CD14-positive monocyte (primary cell): Measurements from ENCODE around the gene NDUFS6. TPM values are rescaled to one million over a fixed set of nuclear protein-coding genes. Genes with fewer than 3 reads are reported as not detected.

ENCODE experiments used
- DNase-seq, 3 donors: peaks; one replicate each; pipeline ENCODE4 v3.0.0-alpha.2; 2011 to 2022
- H2AFZ ChIP-seq: 2 replicates; pipeline ENCODE4 v1.6.0; 2012; ENCODE audit warnings: mild to moderate bottlenecking, low read depth, low read length, inconsistent platforms; ENCODE audit not compliant: insufficient read depth, poor library complexity, severe bottlenecking
- H3K27ac ChIP-seq, 2 donors: 1 replicate in 1 of 2; 2 replicates in 1 of 2; pipeline ENCODE4 v1.5.1; 2012 to 2013; ENCODE audit warnings: low read length in 2 of 2, control low read depth in 1 of 2, inconsistent platforms in 1 of 2, low read depth in 1 of 2, mild to moderate bottlenecking in 1 of 2
- H3K27me3 ChIP-seq, 2 donors: one replicate each; pipeline versions ENCODE4 v1.6.0 to v1.6.1; 2011 to 2013; ENCODE audit warnings: low read length in 2 of 2; ENCODE audit not compliant: control insufficient read depth in 2 of 2, insufficient read depth in 2 of 2
- H3K36me3 ChIP-seq, 2 donors: replicated peaks in 1 of 2; 1 replicate in 1 of 2; 2 replicates in 1 of 2; pipeline versions ENCODE4 v1.5.1 to v1.6.1; 2012 to 2013; ENCODE audit warnings: low read length in 2 of 2, control low read depth in 1 of 2, inconsistent platforms in 1 of 2, mild to moderate bottlenecking in 1 of 2; ENCODE audit not compliant: insufficient read depth in 2 of 2, control insufficient read depth in 1 of 2
- H3K4me1 ChIP-seq, 2 donors: 1 replicate in 1 of 2; 2 replicates in 1 of 2; pipeline versions ENCODE4 v1.5.1 to v1.6.1; 2012 to 2013; ENCODE audit warnings: low read length in 2 of 2, control low read depth in 1 of 2, inconsistent platforms in 1 of 2, mild to moderate bottlenecking in 1 of 2, moderate library complexity in 1 of 2; ENCODE audit not compliant: insufficient read depth in 2 of 2, control insufficient read depth in 1 of 2
- H3K4me2 ChIP-seq: replicated peaks from 2 replicates; pipeline ENCODE3; 2012; ENCODE audit warnings: low read length, moderate library complexity, mild to moderate bottlenecking; ENCODE audit not compliant: poor library complexity, severe bottlenecking; ENCODE audit errors: extremely low read depth
- H3K4me3 ChIP-seq, 3 experiments: fragments of 200-600 bp in 1 of 3; sonication (generic) in 1 of 3; replicated peaks in 1 of 3; 1 replicate in 2 of 3; 2 replicates in 1 of 3; pipeline ENCODE4 v1.5.1; 2011 to 2013; ENCODE audit warnings: low read length in 3 of 3, mild to moderate bottlenecking in 3 of 3, control low read depth in 2 of 3, low read depth in 2 of 3, inconsistent platforms in 1 of 3, moderate library complexity in 1 of 3
- H3K79me2 ChIP-seq: 2 replicates; pipeline ENCODE4 v1.6.0; 2012; ENCODE audit warnings: mild to moderate bottlenecking, control low read depth, inconsistent platforms, low read length, moderate library complexity; ENCODE audit not compliant: insufficient read depth
- H3K9ac ChIP-seq: 2 replicates; pipeline ENCODE4 v1.6.0; 2017; ENCODE audit warnings: low read length, mild to moderate bottlenecking; ENCODE audit not compliant: insufficient read depth, poor library complexity, severe bottlenecking
- H3K9me3 ChIP-seq, 2 donors: replicated peaks in 1 of 2; 1 replicate in 1 of 2; 2 replicates in 1 of 2; pipeline versions ENCODE4 v1.5.1 to v1.6.1; 2012 to 2013; ENCODE audit warnings: low read length in 2 of 2, control low read depth in 1 of 2; ENCODE audit not compliant: control insufficient read depth in 1 of 2, insufficient read depth in 1 of 2
- H4K20me1 ChIP-seq: 2 replicates; pipeline ENCODE4 v1.6.0; 2012; ENCODE audit warnings: mild to moderate bottlenecking, low read length, control low read depth, moderate library complexity; ENCODE audit not compliant: insufficient read depth
- H3K27ac Mint-ChIP-seq, 7 donors: one replicate each; pipeline ENCODE4 v1.8.0; 2020; ENCODE audit warnings: mild to moderate bottlenecking in 7 of 7, mixed read lengths in 7 of 7, moderate library complexity in 6 of 7, inconsistent platforms in 2 of 7
- H3K27me3 Mint-ChIP-seq, 3 donors: one replicate each; pipeline ENCODE4 v1.8.0; 2021 to 2022; ENCODE audit warnings: low read depth in 3 of 3, mild to moderate bottlenecking in 3 of 3, mixed read lengths in 3 of 3, moderate library complexity in 3 of 3, inconsistent platforms in 1 of 3
- H3K36me3 Mint-ChIP-seq, 2 donors: one replicate each; pipeline ENCODE4 v1.8.0; 2020; ENCODE audit warnings: mixed read lengths in 2 of 2, inconsistent platforms in 1 of 2, mild to moderate bottlenecking in 1 of 2
- H3K4me1 Mint-ChIP-seq: one replicate; pipeline ENCODE4 v1.8.0; 2020; ENCODE audit warnings: mild to moderate bottlenecking, mixed read lengths
- H3K4me3 Mint-ChIP-seq, 2 donors: one replicate each; pipeline ENCODE4 v1.8.0; 2020; ENCODE audit warnings: mild to moderate bottlenecking in 2 of 2, mixed read lengths in 2 of 2, moderate library complexity in 1 of 2
- H3K9me3 Mint-ChIP-seq, 7 donors: one replicate each; pipeline ENCODE4 v1.8.0; 2020 to 2022; ENCODE audit warnings: mixed read lengths in 7 of 7, mild to moderate bottlenecking in 6 of 7, moderate library complexity in 6 of 7, inconsistent platforms in 2 of 7
- WGBS: methylation state at CpG from one replicate; pipeline ENCODE4 v1.1.5; 2013; ENCODE audit warnings: missing lambda C conversion rate; ENCODE audit not compliant: insufficient coverage; 5-methylcytosine and 5-hydroxymethylcytosine counted together
- intact Hi-C, 2 donors: fragments of 100-400 bp; cut with micrococcal nuclease; formaldehyde crosslinking; loops; one replicate each; pipeline versions ENCODE4 v1.15.0 to v1.15.1; 2023
- polyA plus RNA-seq, 3 donors: library from polyadenylated mRNA; depleted of rRNA in 1 of 3; unstranded in 2 of 3; stranded (reverse) in 1 of 3; fragments of 300-500 nt in 2 of 3; fragments of >200 nt in 1 of 3; fragmentation: Illumina TruSeq in 2 of 3; gene quantifications; 1 replicate in 2 of 3; 2 replicates in 1 of 3; pipeline ENCODE4 v1.2.3, GENCODE V29; 2012 to 2021
- TF ChIP-seq, protein P1 (sequence below): fragments of 200-600 bp; IDR thresholded peaks from one replicate; pipeline ENCODE4 v1.8.0; 2022; ENCODE audit warnings: antibody characterized with exemption, mild to moderate bottlenecking

The NDUFS6 gene
- polyA plus RNA-seq, 3 donors, result 20.5 to 62.3 (median 62.2) TPM

GRCh38 chr5:1859099-1859498 lies 57.9 kb downstream of the NDUFS6 start:
- intact Hi-C loops, result no loop called here
- peaks cover 2 to 8% (median 3%) of the 10 kb centered on the region in 7 donors for H3K9me3 Mint-ChIP-seq
- WGBS, result 88% methylated on average over 7 of the region's 10 CpGs

GRCh38 chr5:1860021-1860610 lies 58.9 kb downstream of the NDUFS6 start:
- H3K27me3 Mint-ChIP-seq, result peaks cover 11 to 37% (median 12%) of the 10 kb centered on the region in 3 donors
- peaks cover 0 to 5% of the 10 kb centered on the region in 2 donors for H3K9me3 ChIP-seq
- H3K27ac ChIP-seq, result no peak overlapping the region
- no peak overlapping the region for H3K4me2 ChIP-seq
- intact Hi-C loops, result no loop called here
- no peaks in the 10 kb centered on the region for H3K4me1 ChIP-seq
- WGBS, result 82% methylated on average over 22 of the region's 22 CpGs
- no peaks in the 10 kb centered on the region for H3K27me3 ChIP-seq
- DNase-seq, result no peak
- H3K9me3 Mint-ChIP-seq, result peaks cover 2 to 8% (median 3%) of the 10 kb centered on the region in 7 donors
- H2AFZ ChIP-seq, result no peak overlapping the region
- no peaks in the 10 kb centered on the region for H3K36me3 Mint-ChIP-seq
- no peak overlapping the region for H3K4me3 ChIP-seq
- no peaks in the 10 kb centered on the region for H3K4me1 Mint-ChIP-seq
- TF ChIP-seq, protein P1, sequence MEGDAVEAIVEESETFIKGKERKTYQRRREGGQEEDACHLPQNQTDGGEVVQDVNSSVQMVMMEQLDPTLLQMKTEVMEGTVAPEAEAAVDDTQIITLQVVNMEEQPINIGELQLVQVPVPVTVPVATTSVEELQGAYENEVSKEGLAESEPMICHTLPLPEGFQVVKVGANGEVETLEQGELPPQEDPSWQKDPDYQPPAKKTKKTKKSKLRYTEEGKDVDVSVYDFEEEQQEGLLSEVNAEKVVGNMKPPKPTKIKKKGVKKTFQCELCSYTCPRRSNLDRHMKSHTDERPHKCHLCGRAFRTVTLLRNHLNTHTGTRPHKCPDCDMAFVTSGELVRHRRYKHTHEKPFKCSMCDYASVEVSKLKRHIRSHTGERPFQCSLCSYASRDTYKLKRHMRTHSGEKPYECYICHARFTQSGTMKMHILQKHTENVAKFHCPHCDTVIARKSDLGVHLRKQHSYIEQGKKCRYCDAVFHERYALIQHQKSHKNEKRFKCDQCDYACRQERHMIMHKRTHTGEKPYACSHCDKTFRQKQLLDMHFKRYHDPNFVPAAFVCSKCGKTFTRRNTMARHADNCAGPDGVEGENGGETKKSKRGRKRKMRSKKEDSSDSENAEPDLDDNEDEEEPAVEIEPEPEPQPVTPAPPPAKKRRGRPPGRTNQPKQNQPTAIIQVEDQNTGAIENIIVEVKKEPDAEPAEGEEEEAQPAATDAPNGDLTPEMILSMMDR, result no peak
- no peaks in the 10 kb centered on the region for H3K79me2 ChIP-seq
- no peak overlapping the region for H3K9ac ChIP-seq
- H3K36me3 ChIP-seq, result no peaks in the 10 kb centered on the region
- no peak overlapping the region for H3K27ac Mint-ChIP-seq
- no peak overlapping the region for H3K4me3 Mint-ChIP-seq
- H4K20me1 ChIP-seq, result no peaks in the 10 kb centered on the region

More at GRCh38 chr5:1859099-1859498, 57.9 kb downstream of the NDUFS6 start:
- Histone ChIP-seq H3K4me2 (no peak overlapping the region), H3K9ac (no peak overlapping the region), H3K9me3 (peaks cover 0 to 5% of the 10 kb centered on the region in 2 donors), H2AFZ (no peak overlapping the region), H3K27ac (no peak overlapping the region), H4K20me1 (no peaks in the 10 kb centered on the region), H3K4me1 (no peaks in the 10 kb centered on the region), H3K27me3 (no peaks in the 10 kb centered on the region), H3K79me2 (no peaks in the 10 kb centered on the region), H3K4me3 (no peak overlapping the region), H3K36me3 (no peaks in the 10 kb centered on the region)
- TF ChIP-seq, protein P1, result no peak
- H3K27me3 Mint-ChIP-seq, result peaks cover 9 to 40% (median 18%) of the 10 kb centered on the region in 3 donors
- H3K36me3 Mint-ChIP-seq, result no peaks in the 10 kb centered on the region
- DNase-seq, result no peak
- H3K4me1 Mint-ChIP-seq, result no peaks in the 10 kb centered on the region
- H3K27ac Mint-ChIP-seq, result no peak overlapping the region
- no peak overlapping the region for H3K4me3 Mint-ChIP-seq
